GM19023 (cell line): ENCODE results near the gene CEP104.

ENCODE experiments used
- ATAC-seq: cut with Tn5 transposase; IDR thresholded peaks from one replicate; pipeline ENCODE4 v1.9.1; 2021; ENCODE audit warnings: mild to moderate bottlenecking, moderate library complexity; ENCODE audit not compliant: unreplicated experiment

CEP104 gene

DNA sequence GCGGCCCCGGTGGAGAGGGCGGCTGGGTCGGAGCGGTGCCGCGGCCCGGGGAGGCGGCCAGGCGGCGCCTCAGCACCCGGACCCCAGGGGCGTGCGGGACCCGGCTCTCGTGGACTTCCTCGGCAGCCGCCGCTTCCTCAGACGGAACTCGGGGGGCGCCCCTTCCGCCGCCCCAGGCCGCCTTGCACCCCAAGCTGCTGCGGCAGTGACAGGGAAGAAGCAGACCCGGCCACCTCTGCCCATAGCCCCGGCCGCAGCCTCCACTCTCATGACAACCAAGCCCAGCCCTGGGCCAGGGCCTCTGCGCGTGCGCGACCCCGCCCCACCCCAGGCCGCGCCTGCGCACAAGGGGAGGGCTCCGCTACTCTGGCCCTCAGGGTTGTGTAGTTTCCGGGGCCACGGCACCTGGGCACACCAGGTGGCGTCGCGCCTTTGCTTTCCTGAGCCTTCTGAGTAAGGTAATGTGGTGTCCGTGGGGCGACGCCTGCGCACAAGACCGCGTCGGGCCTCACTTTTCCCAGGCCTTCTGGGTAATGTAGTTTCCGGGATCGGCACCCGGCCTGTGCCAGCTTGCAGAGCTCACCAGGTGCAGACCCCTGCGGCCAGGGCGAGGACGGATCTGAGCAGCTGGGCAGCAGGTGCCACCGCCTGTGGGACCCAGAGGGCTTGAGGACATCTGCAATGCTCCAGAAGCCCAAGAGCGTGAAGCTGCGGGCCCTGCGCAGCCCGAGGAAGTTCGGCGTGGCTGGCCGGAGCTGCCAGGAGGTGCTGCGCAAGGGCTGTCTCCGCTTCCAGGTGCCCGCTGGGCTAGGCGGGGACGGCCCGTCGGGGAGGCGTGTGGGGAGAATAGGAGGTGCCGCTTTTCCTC, at the start of gene CEP104, which contains the start of gene DFFB:
Gene CEP104, minus strand, starts transcription at position 289 of the 868 bp plus-strand sequence. CDS start 4,804 bp downstream, outside the sequence.
Gene DFFB, plus strand, starts transcription at position 554 of the 868 bp plus-strand sequence. Its CDS starts 128 bp downstream, at position 682.
- ATAC-seq, result peak; percentile 94

GRCh38 chr1:3906672-3907020, 49.6 kb upstream of the CEP104 start:
- no peak for ATAC-seq

GRCh38 chr1:3905953-3906671, 49.1 kb upstream of the CEP104 start:
- no peak for ATAC-seq

DNA sequence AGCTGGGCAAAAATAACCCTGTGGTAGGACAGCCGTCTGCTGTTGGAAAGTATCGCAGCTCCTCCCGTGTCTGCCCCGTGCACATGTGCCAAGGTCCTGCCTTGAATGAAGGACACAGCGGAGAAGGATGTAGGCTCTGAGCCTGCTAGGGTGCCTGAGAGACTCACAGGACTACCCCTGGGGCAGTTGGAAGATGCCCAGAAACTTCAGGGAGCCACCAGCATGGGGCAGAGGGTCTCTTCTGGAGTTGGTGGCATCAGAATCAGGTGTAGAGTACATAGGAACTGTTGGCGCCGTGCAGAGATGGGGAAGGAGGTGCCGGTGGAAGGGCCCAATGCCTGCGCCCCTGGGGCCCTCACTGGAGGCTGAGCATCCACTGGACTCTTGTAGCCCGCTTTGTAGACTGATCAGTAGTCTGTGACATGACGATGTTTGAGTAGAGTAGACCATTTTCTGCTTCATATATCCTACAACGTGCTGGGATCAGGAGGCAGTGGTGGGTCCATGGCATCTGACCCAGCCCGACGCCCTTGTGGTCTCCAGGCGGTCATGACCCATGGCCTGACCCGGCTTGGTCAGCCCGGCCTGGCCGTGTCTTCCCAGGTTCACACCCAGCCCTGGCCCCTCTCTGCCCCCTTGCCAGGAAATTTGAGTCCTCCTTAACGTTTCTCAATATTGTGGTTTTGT, 48.4 kb upstream of the CEP104 start:
- ATAC-seq, result no peak

GRCh38 chr1:3904843-3905185, 47.8 kb upstream of the CEP104 start:
- no peak for ATAC-seq

DNA sequence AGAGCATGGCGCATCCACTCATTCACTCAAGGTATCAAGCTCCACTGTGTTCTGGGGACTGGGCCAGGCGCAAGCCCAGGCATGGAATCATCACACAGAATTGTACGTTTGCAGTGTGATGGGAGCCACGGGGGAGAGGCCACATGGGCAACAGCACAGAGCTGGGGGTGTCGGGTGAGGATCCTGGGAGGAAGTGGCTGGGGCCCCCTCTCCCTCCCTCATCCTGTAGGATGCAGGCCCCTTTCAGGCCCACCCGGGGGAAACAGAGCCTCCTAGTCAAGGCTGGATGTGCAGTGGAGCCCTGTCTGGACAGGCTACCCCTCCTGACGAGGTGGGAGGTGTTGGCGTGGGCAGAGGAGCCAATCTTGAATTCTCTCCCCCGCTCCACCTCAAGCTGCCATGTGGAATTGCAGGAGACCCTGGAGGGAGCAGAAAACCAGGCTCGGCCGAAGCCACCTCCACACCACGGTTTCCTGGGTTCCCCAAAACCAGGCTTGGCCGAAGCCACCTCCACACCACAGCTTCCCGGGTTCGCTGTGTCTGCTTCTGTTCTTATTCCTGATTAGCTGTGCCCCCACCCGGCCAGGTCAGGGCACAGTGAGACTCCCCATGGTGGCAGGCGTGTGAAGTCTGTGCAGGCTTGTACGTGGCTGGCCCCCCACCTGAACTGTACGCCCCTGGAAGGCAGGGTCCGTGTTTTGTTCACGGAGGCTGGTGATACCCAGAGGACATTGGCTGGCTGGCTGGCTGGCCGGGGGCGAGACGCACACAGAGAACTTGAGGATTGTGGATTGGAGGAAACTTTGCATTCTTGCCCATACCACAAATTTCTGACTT, 47.2 kb upstream of the CEP104 start:
- no peak for ATAC-seq

GRCh38 chr1:3903141-3904005, 46.4 kb upstream of the CEP104 start:
- ATAC-seq, result no peak

DNA sequence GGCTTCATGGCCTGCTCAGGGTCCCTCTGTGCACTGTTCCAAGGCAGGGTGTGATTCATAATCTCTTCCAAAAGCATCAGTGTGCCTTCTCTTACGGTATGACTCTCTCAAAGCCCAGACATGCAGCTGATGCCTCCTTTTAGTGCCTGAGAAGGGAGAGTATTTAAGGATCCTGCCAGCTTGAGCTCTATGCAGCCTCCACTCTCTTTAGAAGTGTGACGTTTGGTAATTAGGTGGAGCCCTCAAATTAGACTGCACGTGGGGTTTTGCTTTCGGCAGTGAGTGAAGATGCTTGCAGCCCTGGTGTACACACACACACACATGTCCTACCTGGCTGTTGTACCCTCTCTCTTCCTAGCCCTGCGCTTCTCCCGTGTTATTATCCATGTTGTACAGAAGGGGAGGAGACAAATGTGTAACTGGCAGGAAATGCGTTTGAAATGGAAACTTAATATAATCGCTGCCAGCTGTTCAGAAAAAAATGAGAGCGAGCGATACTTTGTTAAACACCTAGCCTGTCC, 45.6 kb upstream of the CEP104 start:
- no peak for ATAC-seq

DNA sequence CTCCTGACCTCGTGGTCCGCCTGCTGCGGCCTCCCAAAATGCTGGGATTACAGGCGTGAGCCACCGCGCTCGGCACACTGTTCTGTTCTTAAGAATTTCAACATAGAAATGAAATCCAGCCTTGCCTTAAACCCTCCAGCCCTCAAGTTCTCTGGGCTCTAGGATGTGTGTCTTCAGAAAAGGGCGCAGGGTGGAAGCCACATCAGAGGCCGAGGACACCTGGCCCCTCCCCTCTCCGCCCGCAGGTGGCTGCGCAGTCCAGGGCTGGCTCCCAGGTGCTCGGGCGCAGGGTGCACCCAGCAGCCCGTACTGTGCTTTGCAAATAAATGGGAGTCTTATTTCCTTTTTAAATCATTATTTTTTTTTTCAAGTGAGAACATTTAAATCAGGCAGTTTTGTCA, 45.1 kb upstream of the CEP104 start:
- no peak for ATAC-seq

DNA sequence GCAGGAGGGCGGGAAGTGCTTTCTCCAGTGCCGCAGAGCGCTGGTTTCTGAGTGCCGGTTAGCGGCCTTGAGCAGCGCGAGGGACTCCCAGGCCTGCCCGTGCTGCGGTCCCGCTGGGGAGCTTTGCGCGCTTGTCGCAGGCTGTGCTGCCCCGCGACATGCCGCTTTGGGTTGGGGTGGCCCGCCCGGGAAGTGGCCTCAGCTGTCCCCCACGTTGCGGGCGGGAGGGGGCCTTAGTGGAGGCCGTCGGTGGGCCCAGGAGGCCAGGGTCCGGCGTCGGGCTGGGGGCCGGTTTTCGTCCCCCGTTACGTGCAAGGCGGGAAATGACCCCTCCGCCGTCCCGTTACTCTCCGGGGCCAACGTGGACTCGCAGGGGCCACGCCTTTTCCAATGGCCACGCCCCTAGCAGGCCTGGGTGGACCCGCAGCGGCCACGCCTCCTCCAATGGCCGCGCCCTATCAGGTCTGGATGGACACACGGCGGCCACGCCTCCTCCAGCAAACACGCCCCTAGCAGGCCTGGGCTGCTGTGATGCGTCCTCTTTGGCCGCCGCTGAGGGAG, 44.0 kb upstream of the CEP104 start:
- peak; percentile 65 for ATAC-seq

- ATAC-seq, result peak; percentile 73
Observed at GRCh38 chr1:3900150-3900968, 43.3 kb upstream of the CEP104 start, which contains the start of gene C1orf174. TSS of gene C1orf174 (minus strand) at chr1:3900272. CDS start at chr1:3900186, 86 bp downstream.

DNA sequence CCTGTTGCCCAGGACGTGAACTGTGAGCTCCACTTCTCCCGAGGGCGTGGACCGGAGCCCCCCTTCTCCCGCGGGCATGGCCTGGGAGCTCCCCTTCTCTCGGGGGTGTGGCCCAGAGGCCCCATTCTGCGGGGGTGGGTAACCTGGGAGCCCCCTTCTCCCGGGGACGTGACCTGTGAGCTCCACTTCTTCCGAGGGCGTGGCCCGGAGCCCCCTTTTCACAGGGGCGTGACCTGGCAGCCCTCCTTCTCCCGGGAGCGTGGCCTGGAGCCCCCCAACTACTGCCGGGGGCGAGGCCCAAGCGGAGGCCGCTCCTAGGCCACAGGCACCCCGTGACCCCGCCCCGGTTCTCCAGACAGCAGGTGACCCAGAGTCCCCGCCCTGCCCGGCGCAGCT, 42.7 kb upstream of the CEP104 start:
- peak; percentile 1 for ATAC-seq

GRCh38 chr1:3898994-3899753, 42.2 kb upstream of the CEP104 start:
- ATAC-seq, result no peak

GRCh38 chr1:3898475-3898735, 41.4 kb upstream of the CEP104 start:
- no peak for ATAC-seq

DNA sequence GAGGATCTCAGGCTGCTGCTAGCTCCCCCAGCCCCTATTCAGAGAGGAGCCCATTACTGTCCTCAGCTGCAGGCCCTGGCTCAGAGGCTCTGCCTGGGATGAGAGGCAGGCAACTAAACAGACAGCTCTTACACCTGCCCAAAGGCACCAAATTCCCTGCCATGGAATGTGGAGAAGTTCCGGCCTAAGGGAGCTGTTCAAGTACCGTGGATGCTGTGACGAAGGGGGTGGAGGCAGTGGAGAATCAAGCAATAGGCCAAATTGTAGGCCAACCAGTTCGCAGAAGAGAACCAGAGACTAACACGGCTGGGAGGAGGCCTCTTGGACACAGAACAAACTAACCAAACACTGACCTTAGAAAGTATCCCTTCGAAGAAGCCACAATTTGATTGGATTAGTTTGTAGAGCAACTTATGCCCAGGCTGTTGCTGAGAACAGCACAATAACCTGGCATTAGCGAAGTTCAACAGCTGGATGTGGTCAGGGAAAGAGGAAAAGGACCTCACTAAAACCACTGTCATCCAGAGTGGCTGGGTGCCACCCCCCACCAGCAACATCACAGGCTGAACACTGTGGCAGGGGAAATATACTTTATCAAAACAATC, 39.5 kb upstream of the CEP104 start:
- ATAC-seq, result no peak

GRCh38 chr1:3895951-3896325, 38.9 kb upstream of the CEP104 start:
- no peak for ATAC-seq

- ATAC-seq, result no peak
Observed at GRCh38 chr1:3895279-3895950, 38.4 kb upstream of the CEP104 start.
